PC-3 (cell line): Measurements from ENCODE around the gene KIAA1328. TPM values are rescaled to one million over a fixed set of nuclear protein-coding genes. Genes with fewer than 3 reads are reported as not detected.
"Not testable (repeated sequence)": the region's sequence is repeated elsewhere in the genome, so short reads cannot be mapped to it uniquely, and the experiment has no call there.

Source experiments
- ATAC-seq: fragments of 200-7000 bp; cut with Tn5 transposase; 2 replicates; pipeline ENCODE4 v1.9.1; 2020; ENCODE audit warnings: mild to moderate bottlenecking, moderate library complexity
- BruUV-seq: library from RNA; stranded (reverse); fragments of 400-500 nt; replicated peaks from 2 replicates; lab custom pipeline; 2021; lab: Mats Ljungman, UMichigan
- CTCF ChIA-PET: fragments of 300-600 bp; sonication (Branson Sonifier 250); formaldehyde crosslinking; loops from one replicate; lab custom pipeline; 2022; ENCODE audit warnings: antibody characterized with exemption; lab: Charles Lee
- POLR2A ChIA-PET: fragments of 300-600 bp; sonication (Branson Sonifier 250); formaldehyde crosslinking; loops from one replicate; lab custom pipeline; 2022; ENCODE audit warnings: antibody characterized with exemption; ENCODE audit not compliant: unreplicated experiment; lab: Charles Lee
- DNase-seq: peaks from one replicate; pipeline ENCODE4 v3.0.0-alpha.2; 2015
- H2AFZ ChIP-seq: fragments of 300-600 bp; sonication (generic); 2 replicates; pipeline ENCODE4 v1.6.0; 2016; ENCODE audit warnings: antibody characterized with exemption, low read length
- H3F3A ChIP-seq: fragments of 300-600 bp; sonication (generic); one replicate; pipeline ENCODE4 v1.6.0; 2017; ENCODE audit warnings: antibody characterized with exemption, low read length, control low read depth, mild to moderate bottlenecking; ENCODE audit not compliant: unreplicated experiment
- H3K27ac ChIP-seq: fragments of 300-600 bp; sonication (generic); 2 replicates; pipeline ENCODE4 v1.5.1; 2016; ENCODE audit warnings: mild to moderate bottlenecking, low read length
- H3K27me3 ChIP-seq: fragments of 300-600 bp; sonication (generic); 2 replicates; pipeline ENCODE4 v1.6.1; 2016; ENCODE audit warnings: low read length, mixed read lengths
- H3K36me3 ChIP-seq: fragments of 300-600 bp; sonication (generic); 2 replicates; pipeline ENCODE4 v1.6.1; 2016; ENCODE audit warnings: low read depth, mixed run types, low read length, mixed read lengths
- H3K4me1 ChIP-seq: fragments of 300-600 bp; sonication (generic); 2 replicates; pipeline ENCODE4 v1.5.1; 2016; ENCODE audit warnings: low read length; ENCODE audit not compliant: insufficient read depth
- H3K4me2 ChIP-seq: fragments of 300-600 bp; sonication (generic); 2 replicates; pipeline ENCODE4 v1.6.0; 2016; ENCODE audit warnings: low read length
- H3K4me3 ChIP-seq: fragments of 300-600 bp; sonication (generic); 2 replicates; pipeline ENCODE4 v1.5.1; 2016; ENCODE audit warnings: mild to moderate bottlenecking, low read length, mixed read lengths
- H3K79me2 ChIP-seq: fragments of 300-600 bp; sonication (generic); 2 replicates; pipeline ENCODE4 v1.6.1; 2017; ENCODE audit warnings: low read length, mixed read lengths
- H3K9ac ChIP-seq: fragments of 300-600 bp; sonication (generic); 2 replicates; pipeline ENCODE4 v1.6.0; 2016; ENCODE audit warnings: mild to moderate bottlenecking, low read length
- H3K9me2 ChIP-seq: fragments of 300-600 bp; sonication (generic); replicated peaks from 2 replicates; pipeline ENCODE4 v1.6.1; 2016; ENCODE audit warnings: mixed run types, low read length, mixed read lengths
- H3K9me3 ChIP-seq: fragments of 300-600 bp; sonication (generic); 2 replicates; pipeline ENCODE4 v1.6.1; 2016; ENCODE audit warnings: low read length, mixed read lengths
- H4K20me1 ChIP-seq: fragments of 300-600 bp; sonication (generic); 2 replicates; pipeline ENCODE4 v1.6.1; 2016; ENCODE audit warnings: low read length, mixed read lengths
- EZH2 ChIP-seq: fragments of 300-600 bp; sonication (generic); IDR thresholded peaks from one replicate; pipeline ENCODE4 v1.6.1; 2017; ENCODE audit warnings: antibody characterized with exemption, mild to moderate bottlenecking, low read length; ENCODE audit not compliant: unreplicated experiment
- EZH2phosphoT487 ChIP-seq: fragments of 300-600 bp; sonication (generic); IDR thresholded peaks from 2 replicates; pipeline ENCODE4 v1.6.1; 2018; ENCODE audit warnings: mild to moderate bottlenecking, antibody characterized with exemption, low read length, borderline replicate concordance
- intact Hi-C: fragments of 100-400 bp; cut with micrococcal nuclease; formaldehyde crosslinking; loops from 2 replicates; pipeline ENCODE4 v1.9.0; 2023
- total RNA-seq: library from RNA; depleted of rRNA; stranded (reverse); fragments of >200 nt; gene quantifications from 2 replicates; pipeline ENCODE4 v1.2.3, GENCODE V29; 2014
- TF ChIP-seq, protein P1 (sequence below): fragments of 300-600 bp; sonication (generic); conservative IDR thresholded peaks from 2 replicates; pipeline ENCODE4 v1.5.1; 2017; ENCODE audit warnings: antibody characterized with exemption, low read depth, mild to moderate bottlenecking, low read length

Gene KIAA1328
- total RNA-seq, 1 experiment from 2014 or later, result 4.4 TPM

DNA sequence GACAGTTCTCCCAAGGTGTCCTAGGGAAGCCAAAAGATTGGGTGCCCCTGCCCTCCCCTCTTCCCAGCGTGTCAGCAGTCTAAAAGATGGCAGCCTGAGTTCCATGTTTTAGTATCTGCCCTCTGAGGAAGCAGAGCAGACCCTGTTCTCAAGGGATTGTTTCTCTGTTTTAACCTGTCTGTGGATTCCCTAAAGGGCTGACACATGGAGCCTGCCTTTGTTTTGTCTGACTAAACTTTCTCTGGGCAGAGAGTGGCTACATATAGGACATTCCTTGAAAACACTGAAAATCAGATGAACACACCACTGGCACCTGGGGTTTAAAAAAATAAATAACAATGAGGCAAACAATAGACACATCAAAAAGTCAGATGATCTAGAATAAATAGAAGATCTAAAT lies 337.6 kb downstream of the KIAA1328 start:
- no peaks in the 10 kb centered on the region for H3K4me1 ChIP-seq
- no peak overlapping the region for H2AFZ ChIP-seq
- H3F3A ChIP-seq, result no peaks in the 10 kb centered on the region
- H3K27me3 ChIP-seq, result no peaks in the 10 kb centered on the region
- ChIA-PET POLR2A (no interaction called here), CTCF (no interaction called here)
- DNase-seq (no peak), ATAC-seq (no peak)
- H3K9me3 ChIP-seq, result no peaks in the 10 kb centered on the region
- no peak overlapping the region for H3K4me3 ChIP-seq
- no peak overlapping the region for H3K27ac ChIP-seq
- no peak overlapping the region for H3K9ac ChIP-seq
- H3K4me2 ChIP-seq, result no peak overlapping the region
- no peaks in the 10 kb centered on the region for H3K79me2 ChIP-seq
- H4K20me1 ChIP-seq, result no peaks in the 10 kb centered on the region
- H3K36me3 ChIP-seq, result no peaks in the 10 kb centered on the region
- TF ChIP-seq EZH2, result no peak
- no TSS peak for BruUV-seq
- no peaks in the 10 kb centered on the region for H3K9me2 ChIP-seq
- intact Hi-C loops, result no loop called here

DNA sequence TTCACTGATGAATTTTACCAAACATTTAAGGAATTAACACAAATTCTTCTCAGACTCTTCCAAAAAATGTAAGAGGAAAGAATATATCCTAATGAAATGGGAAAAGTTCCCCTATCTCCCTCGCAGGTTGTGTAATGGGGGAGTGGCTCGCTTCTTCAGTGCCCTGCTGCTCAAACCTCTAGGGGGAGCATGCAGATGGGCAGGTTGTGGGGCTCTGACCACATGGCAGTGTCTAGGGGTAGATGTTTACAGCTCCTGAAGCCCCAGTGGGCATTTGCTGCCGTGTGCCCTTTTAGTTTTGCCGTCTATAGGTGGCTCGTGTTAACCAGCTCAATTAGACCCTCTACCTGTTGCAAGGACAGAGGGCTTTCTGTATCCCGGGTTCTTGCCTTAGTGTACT lies 338.0 kb downstream of the KIAA1328 start:
- H3K9ac ChIP-seq, POLR2A ChIA-PET, ATAC-seq, H3K79me2 ChIP-seq, BruUV-seq, intact Hi-C loops, H3F3A ChIP-seq, H3K27me3 ChIP-seq, H3K9me3 ChIP-seq, H3K4me1 ChIP-seq, H3K4me3 ChIP-seq, H3K27ac ChIP-seq, H3K36me3 ChIP-seq, H3K4me2 ChIP-seq, H3K9me2 ChIP-seq, DNase-seq, H2AFZ ChIP-seq, CTCF ChIA-PET, H4K20me1 ChIP-seq: not testable (repeated sequence)
- TF ChIP-seq, protein P1, sequence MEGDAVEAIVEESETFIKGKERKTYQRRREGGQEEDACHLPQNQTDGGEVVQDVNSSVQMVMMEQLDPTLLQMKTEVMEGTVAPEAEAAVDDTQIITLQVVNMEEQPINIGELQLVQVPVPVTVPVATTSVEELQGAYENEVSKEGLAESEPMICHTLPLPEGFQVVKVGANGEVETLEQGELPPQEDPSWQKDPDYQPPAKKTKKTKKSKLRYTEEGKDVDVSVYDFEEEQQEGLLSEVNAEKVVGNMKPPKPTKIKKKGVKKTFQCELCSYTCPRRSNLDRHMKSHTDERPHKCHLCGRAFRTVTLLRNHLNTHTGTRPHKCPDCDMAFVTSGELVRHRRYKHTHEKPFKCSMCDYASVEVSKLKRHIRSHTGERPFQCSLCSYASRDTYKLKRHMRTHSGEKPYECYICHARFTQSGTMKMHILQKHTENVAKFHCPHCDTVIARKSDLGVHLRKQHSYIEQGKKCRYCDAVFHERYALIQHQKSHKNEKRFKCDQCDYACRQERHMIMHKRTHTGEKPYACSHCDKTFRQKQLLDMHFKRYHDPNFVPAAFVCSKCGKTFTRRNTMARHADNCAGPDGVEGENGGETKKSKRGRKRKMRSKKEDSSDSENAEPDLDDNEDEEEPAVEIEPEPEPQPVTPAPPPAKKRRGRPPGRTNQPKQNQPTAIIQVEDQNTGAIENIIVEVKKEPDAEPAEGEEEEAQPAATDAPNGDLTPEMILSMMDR, result 0 out of 2 replicates have a peak, but pooled peaks have one; percentile 11

- H3K9me3 ChIP-seq, result no peaks in the 10 kb centered on the region
- DNase-seq, result no peak
- H3F3A ChIP-seq, result no peaks in the 10 kb centered on the region
- CTCF ChIA-PET, result interaction anchor here (0.6 kb wide), 1 partner anchor 100 kb away, joined by 5 read pairs; no protein-coding TSS in a partner anchor
- no peaks in the 10 kb centered on the region for H3K9me2 ChIP-seq
- no peak overlapping the region for H3K4me2 ChIP-seq
- no peak overlapping the region for H2AFZ ChIP-seq
- no TSS peak for BruUV-seq
- POLR2A ChIA-PET, result no interaction called here
- intact Hi-C loops, result no loop called here
- H4K20me1 ChIP-seq, result no peaks in the 10 kb centered on the region
- H3K4me1 ChIP-seq, result no peaks in the 10 kb centered on the region
- H3K9ac ChIP-seq, result no peak overlapping the region
- no peak overlapping the region for H3K27ac ChIP-seq
- TF ChIP-seq EZH2, result no peak
- TF ChIP-seq EZH2phosphoT487, result no peak
- TF ChIP-seq, protein P1, result no peak
- no peaks in the 10 kb centered on the region for H3K36me3 ChIP-seq
- no peaks in the 10 kb centered on the region for H3K79me2 ChIP-seq
- ATAC-seq, result no peak
- H3K27me3 ChIP-seq, result no peaks in the 10 kb centered on the region
- H3K4me3 ChIP-seq, result no peak overlapping the region
These were observed 342.1 kb downstream of the KIAA1328 start for GRCh38 chr18:37170984-37171383.
